NAMALWA (cell line): ENCODE measurements around the gene CDH2.

Experiments used
- DNase-seq: peaks from one replicate; pipeline ENCODE4 v3.0.0-alpha.2; 2015; ENCODE audit warnings: low spot score

CDH2 gene

DNA sequence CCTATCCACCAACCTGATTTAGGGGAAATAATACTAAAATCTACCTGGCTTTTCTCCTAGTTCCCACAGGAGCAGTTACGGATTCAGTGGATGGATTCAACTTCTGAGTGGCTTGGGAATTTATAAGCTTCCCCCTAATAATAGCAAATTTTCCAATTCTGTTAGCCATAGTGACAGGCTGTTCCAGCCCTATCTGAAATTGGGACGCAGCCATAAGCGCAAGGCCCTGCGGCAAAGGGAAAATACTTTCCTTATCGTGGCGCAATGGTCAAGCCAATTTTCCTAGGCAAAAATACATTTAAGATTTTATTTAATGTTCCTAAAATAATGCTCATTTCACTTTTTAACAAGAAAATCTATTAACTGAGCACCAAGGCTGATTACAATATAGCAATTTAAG, 49.7 kb downstream of the CDH2 start:
- no peak for DNase-seq

DNA sequence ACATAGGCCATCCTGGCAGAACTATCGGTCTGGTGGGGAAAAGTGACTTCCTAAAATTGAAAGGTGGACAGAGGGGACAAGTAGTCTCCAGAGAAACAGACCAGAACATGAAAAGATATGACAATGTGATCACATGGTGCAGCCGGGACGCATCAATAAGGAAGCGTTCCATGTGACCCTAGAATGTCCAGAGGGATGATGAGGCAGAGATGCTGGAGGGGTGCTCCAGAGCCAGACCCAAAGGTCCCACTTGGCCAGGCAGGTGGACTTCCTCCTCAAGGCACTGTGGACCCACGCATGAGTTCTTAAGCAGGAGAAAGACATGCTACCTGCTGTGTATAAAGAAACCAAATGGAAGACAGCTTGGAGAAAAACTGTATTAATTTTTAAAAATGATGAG, 50.2 kb downstream of the CDH2 start:
- DNase-seq: no peak

DNA sequence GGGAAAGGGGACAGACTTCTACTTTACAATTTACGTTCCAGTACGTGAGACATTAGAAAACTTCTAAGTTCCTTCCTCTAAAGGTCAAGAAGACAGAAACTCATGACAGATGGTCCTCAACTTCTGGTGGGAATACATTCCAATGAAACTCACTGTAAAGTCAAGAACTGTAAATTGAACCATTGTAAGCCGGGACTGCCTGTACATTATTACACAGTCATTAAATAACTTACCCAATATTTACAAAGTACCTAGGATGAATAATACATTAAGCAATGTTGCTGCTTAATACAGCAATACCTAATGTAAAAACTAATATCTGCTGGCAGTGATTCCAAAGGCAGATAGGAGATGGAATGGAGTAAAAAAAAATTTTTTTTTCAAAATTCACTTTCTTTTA, 51.9 kb downstream of the CDH2 start:
- no peak for DNase-seq

DNA sequence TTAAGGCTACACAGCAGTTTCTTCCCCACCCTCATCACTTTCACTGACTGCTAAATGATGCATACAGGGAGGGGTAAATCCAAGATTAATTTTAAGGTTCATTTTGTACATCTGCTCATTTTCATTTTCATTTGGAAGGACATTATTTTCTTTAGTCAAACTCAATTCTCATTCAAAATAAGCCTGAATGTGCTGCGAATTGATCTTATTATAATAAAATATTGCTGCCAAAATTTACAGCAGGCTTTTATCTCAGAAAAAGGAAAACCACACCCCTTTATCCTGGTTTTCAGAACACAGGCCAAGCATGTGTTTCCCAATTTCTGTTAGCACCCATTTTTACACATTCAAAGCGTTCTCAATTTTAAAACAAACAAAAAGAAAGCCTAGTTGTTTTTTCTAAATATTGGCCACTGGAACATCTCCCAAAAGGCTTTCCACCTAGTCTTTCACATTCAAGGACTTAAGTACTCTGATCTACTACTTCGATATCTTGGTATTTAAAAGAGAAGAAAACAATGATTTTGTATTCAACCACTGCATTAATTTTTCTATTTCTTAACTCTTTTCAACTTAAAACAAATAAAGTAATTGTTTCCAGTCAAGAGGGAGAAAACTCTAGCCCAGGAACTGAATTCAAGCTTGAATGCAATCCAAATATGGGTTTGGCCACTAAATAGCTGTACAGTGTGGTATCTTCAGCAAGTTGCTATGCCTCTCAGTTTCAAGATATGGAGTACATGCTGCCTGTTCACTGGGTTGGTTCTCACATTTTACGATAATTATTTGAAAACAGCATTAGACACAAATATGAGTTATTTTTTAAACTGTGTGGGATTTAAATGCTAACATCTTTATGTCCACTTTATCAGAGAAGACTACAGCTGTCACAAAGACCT, 52.5 kb downstream of the CDH2 start:
- DNase-seq: no peak

DNA sequence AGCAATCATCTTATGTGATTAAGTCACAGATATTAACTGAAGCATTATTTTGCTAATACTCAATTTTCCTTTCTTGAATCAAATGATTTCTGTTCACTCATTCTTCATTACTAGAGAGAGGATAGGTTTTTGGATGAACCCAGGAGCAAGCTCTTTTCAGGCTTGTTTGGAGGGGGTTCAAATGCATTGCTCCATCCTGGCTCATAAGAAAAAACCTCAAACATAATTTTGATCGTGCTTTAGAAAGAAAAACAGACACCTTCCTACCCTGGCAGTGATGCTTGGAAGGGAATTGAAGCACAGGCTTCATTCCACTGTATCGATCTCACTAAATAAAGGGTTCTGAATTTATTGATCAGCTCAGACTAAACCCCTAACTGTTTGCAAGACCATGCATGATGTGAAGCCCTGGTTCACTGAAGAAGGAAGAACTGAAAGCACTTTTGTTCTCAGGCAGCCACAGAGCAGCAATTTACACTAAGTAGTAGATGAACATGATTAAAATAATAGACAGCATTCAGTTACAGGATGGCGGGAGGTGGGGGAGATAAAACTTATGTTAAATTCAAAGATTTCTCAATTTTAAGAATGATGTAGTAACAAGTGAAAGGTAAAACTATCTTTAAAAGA, 53.4 kb downstream of the CDH2 start:
- no peak for DNase-seq

DNA sequence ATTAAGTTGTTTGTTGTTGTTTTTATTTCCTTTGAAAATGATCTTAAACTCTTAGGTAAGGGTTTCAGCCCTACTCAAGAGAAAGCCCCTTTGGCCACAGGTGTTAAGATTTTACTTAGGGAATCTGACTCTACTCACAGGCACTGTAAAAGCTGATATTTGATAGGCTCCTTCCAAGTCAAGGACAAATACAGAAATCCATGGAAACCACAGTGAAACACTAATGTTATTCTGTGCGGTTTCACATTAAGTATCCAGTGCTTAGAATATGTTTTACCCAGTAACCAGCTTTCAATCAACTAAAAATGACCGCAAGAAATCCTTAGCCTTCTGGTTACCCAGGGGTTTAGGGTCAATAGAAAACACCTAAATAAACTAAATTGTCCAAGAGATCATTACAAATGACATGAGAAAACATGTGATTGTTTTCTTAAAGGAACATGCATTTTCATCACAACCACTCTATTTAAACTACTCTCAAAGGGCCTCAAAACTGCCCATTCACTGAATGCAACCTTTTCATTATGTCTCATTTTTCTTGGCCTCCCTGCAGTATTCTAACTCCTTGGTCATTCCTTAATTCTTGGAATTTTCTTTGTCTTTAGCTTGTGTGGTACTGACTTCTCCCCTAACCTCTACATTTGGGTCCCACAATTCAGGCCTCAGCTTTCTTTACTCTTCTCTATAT, 56.0 kb downstream of the CDH2 start:
- no peak for DNase-seq

DNA sequence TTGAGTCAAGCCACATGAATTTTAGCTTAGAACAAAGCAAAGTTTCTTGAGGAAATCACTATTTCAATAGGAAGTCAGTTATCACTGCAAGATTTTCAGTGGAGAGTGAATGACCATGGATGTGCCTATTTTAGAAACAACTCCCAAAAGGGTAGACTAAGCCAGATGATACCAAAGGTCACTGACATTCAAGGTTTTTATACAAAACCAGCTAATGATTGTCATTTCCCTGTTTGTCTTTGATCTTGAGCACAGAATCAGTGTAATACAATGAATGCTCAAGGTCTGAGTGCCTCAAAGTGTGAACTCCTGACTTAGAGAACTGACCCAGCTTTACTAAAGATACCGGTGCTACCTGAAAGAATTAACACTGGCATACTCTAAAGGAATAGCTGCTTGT, 60.5 kb downstream of the CDH2 start:
- DNase-seq: no peak

DNA sequence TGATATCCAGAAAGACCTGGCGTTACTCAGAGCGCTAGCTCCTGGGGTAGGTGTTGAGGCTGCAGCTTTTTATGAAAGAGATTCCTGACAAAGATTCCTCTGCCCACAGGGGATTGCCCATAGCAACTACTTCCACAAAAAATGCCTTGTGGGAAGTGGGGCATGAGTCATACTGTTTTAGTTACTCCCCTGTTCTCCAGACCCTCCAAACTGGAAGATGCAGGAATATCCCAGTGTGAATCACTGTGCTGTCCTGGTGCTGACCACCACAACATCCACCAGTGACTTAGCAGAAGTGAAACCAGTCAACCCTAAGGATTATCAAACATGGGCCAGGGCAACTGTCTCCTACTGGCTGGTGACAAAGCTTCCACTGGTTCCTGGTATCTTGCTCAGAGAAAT, 61.8 kb downstream of the CDH2 start:
- no peak for DNase-seq

DNA sequence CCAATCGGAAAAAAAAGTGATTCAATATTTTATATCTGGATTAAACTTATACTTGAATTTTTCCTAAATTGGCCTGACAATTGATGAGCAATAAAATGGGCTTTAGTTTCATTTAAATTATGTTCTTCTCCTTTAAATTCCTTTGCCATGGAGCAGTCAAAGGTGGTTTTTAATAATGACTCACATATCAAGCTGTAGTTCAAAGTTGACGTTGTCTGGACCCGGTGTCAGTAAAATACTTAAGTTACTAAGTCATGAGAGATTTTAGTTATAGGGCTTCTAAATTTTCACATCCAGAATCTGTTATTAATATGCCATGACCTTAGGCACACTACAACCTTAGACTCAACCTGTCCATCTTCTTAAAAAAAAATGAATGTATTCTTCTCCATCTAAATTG, 62.5 kb downstream of the CDH2 start:
- DNase-seq: no peak

DNA sequence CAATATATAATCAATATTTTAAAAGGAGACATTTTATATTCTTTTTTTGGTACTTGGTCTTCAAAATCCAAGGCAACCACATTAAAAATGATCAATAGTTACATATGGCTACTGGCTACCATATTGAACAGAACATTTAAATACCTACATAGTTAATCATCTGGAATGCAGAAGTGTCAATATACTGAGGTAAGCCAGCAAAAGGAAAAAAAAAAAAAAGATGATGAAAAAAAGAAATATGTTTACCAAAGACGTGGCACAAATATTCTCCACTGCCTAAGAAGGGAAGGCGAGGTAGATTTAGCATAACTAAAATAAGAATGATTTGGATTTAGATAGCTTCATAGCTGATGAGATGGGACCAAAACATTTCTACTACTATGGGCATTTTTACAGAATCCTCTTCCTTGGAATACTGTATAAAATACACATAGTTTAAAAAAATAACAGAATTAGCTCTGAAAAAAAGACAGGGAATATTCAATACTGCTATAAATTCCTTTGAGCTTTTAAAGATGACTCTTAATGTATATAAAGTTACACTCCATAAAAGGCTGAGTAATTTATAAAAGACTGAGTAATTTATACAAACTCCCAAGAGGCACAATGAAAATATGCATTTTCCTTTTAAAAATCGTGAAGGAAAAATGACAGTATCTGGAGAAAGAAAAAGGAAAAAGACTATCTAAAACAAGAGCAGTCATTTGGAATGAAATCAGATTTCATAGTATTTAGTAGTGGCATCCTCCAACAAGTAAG, 63.5 kb downstream of the CDH2 start:
- DNase-seq: no peak

DNA sequence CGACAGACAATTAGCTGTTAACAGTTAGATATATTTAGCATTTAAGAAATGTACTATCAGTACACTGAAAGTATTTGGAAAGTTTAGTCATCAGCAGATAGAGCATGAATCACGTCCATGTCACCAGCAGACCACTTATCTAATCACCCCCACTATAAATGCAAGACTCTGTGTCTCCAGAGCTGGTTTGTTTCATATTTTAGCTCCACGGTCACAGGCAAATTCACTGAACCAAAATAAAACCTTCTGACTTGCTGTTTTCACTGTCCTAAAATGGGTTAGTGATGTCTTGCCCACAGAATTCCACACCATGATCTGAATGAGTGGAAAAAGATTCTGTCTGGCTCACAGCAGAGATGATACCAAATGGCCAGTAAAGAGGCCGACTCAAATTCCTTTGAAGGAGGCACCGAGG, 64.9 kb downstream of the CDH2 start:
- no peak for DNase-seq

DNA sequence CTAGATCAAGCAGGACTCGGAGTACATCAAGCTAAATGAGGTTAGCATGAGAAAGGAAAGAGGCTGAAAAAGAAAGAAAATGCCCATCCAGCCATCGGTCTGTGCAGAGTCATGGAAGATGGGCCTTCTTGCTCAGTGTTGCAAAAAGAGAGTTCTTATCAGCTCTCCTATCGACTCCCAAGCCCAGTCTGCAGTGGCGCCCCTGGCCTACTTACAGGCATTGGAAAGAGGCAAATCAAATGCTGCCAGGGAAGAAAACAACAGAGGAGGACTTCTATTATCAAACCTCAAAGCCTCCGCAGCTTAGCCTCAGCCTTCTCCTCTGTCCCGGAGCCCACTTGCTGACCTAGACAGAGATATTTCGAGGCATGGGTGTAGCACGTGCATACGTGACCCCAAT, 66.0 kb downstream of the CDH2 start:
- DNase-seq: no peak

DNA sequence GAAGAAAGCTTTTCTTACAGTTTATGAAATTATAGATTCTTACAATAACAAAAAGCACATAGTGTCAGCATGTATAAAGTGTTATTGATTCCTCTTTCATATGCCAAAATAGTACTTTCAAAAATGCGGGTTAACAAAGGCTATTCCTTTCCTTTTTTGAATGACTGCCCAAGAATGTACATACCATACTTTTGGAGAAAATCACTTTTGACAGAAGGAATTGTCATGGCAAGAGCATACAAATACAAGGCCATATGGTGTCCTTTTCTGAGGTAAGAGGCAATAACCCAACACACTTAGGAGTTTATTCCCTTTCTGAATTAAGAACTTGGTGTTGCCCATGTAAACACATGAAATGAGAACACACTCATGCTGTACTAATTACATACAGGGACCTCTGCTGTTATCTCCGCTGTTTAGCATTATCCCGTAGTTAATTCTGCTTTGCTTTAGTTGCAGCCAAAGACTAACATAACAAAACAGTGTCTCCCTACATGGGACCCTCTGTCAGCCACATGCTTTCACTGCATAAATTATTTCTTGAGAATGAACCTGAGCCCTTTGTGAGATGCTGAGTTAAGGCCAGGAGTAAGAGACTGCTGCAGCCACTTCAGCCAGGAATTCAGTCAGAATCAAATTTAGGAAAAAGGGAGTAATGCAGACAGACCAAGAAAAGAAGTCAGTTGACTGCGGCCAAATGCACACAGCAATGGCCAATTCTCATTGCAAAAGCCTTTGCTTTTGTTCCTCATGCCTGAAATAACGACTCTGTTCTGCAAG, 67.0 kb downstream of the CDH2 start:
- no peak for DNase-seq

DNA sequence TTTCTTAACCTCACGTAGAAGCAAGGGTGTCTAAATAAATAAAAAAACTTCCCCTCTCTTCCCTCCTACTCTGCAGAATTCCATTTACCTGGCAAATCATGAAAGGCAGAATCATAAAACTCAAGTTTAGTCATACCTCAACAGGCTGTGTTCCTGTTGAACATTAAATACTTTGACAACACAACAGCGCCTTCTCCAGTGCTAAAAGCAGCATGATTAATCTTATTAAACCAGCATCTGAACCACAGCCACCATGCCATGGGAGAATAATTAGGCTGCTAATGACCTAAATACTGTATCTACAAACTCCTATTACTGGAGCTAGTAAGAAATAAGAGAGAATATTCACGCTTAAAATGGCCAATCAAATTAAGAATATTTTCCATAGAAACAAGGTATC, 68.1 kb downstream of the CDH2 start:
- DNase-seq: no peak

DNA sequence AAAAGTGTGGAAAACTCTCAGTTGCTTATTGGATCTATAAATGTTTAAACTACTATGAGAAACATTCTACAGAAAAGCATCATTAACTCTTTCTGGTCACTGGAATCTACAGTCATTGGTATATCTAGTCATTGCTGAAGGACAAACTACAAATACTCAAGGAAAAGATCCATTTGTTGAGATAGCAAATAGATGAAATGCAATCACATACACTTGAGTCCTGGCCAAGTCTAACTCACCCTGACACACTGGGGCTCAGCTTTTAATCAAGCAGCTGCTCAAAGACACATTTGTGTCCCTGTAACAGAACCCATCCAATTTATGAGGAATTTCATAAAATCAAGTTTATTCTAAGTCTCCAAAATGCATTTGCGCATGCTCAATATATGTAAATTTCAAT, 68.7 kb downstream of the CDH2 start:
- no peak for DNase-seq

DNA sequence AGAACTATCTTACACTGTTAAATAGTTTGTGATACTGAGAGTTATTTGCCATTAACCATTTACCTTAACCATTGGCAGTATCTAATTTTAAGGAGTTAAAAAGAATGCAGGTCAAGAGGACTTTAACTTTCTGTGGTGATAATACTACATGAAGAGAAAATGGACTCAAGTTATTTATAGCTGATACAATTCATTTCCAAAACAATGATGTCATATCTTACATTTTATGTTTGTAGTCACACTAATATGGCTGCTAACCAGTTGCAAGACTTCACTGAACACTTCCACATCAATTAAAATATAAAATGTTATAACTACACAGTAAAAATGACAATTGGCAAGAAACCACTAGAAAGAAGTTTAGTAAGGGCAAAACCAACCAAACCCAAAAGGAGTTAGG, 77.7 kb downstream of the CDH2 start:
- no peak for DNase-seq

DNA sequence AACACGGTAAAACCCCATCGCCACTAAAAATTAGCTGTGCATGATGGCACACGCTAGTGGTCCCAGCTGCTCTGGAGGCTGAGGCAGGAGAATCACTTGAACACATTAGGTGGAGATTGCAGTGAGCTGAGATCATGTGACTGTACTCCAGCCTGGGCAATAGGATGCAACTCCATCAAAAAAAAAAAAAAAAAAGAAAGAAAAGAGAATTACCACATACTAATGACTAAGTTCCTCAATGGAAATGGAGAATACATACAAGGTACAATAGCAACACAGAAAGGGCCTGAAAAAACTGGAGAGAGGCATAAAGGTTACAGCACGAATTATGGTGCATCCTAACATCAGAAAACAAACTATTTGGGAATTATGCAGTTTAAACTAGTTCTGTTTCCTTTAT, 81.3 kb downstream of the CDH2 start:
- no peak for DNase-seq

DNA sequence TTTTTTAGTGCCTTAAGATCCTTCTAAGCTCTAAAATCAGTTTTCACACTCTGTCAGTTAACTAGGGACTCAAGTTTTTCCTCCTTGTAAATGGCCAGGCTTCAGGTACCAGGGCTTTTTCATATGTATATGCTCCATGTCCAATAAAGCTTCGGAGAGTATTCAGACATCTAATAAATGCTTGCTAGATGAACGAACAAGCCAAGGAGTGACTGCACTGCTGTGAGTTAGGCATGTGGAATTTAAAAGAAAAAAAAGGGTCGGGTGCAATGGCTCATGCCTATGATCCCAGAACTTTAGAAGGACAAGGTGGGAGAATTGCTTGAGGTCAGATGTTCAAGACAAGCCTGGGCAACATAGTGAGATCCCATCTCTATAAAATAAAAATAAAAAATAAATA, 81.9 kb downstream of the CDH2 start:
- no peak for DNase-seq

DNA sequence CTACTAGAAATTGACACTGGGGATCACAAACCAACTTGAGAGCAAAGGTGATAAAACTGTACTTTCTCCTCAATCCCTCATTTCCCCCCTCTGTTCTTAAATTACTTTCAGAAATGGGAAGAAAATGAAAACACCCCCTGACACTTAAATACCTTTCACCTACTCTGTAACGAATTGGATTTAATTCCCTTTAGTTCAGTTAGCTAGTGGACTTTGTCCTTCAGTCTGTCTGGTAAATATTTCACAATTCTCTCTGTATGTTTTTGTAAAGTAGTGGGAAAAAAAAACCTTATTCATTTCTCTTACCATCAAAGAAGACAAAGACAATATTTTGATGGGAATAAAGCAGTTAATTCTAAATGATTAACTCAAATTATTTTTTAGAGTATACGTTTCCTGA, 85.7 kb downstream of the CDH2 start:
- no peak for DNase-seq

DNA sequence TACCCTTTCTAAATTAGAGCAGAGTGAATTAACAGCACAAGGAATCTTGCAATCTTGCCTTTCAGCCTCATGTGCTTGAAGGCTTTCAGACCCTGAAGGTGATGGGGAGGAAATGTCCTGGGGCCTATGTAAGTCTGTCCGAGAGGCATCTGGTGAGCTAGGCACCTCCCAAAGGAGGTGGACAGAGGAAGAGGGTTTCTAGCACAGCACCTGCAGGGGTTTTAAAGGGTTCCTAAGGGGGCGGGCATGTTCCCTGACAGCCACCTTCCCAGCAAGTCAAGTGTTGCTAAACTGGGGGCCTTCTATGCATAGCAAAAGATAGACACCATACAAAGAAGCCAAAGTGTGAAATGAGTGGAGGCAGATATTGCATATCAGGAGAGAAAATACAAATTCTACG, 88.5 kb downstream of the CDH2 start:
- no peak for DNase-seq

DNA sequence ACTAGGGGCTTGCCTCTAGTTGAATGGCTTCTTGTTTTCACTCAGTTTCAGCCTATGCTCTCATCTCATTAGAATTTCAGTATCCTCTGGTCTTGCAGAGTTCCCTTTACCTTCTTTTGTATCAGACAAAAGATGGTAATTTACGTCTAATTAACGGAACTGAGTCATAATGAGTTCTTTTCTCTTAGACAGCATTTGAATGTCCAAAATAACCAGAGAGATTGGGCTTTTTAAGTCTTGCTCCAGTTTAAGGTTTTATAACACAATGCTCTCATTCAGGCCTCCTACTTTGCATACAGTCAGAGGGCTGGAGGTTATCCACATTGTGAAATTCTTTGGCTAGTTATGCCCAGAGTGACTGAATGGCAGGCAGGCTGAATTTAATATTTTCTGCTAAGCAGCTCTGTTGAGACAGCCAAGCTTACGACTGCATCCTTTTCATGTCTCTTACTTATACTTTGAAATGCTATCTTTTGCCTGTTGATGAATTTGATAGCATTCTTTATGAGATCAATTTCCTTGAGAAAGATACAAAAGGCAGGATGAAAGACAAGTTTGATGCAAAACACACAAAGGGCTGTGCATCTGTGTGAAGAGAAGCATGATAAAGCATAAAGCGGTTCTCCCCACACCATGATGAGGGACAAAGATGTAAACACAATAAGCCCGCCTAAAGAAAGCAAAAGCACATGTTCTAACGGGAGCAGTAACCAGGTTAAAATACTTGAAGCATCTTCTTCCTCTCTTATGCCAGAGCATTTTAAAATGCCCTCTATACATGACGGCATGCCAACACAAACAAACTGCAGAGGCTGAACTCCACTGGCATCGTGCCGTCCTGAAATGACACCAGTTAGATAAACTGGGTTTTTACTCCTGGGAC, 90.0 kb downstream of the CDH2 start:
- no peak for DNase-seq
